GM23248 (cell line): ENCODE results near the gene ITGB1BP1. TPM values are rescaled to one million over a fixed set of nuclear protein-coding genes. Genes with fewer than 3 reads are reported as not detected.

Source experiments
- DNase-seq: peaks from one replicate; pipeline ENCODE4 v3.0.0-alpha.2; 2015
- H2AFZ ChIP-seq: fragments of 200-600 bp; sonication (generic); 2 replicates; pipeline ENCODE4 v1.6.1; 2016; ENCODE audit warnings: antibody characterized with exemption
- H3F3A ChIP-seq: fragments of 200-600 bp; sonication (generic); 2 replicates; pipeline ENCODE4 v1.6.1; 2016; ENCODE audit warnings: mild to moderate bottlenecking, antibody characterized with exemption, mixed run types; ENCODE audit not compliant: insufficient read depth
- H3K27ac ChIP-seq: fragments of 200-600 bp; sonication (generic); 2 replicates; pipeline ENCODE4 v1.5.1; 2016; ENCODE audit warnings: mild to moderate bottlenecking
- H3K27me3 ChIP-seq: fragments of 200-600 bp; sonication (generic); replicated peaks from 2 replicates; pipeline ENCODE4 v1.6.1; 2016; ENCODE audit warnings: mild to moderate bottlenecking; ENCODE audit not compliant: insufficient read depth
- H3K36me3 ChIP-seq: fragments of 200-600 bp; sonication (generic); 2 replicates; pipeline ENCODE4 v1.6.1; 2016; ENCODE audit warnings: low read depth, mild to moderate bottlenecking
- H3K4me1 ChIP-seq: fragments of 200-600 bp; sonication (generic); 2 replicates; pipeline ENCODE4 v1.6.1; 2016; ENCODE audit warnings: mild to moderate bottlenecking; ENCODE audit not compliant: insufficient read depth
- H3K4me2 ChIP-seq: fragments of 200-600 bp; sonication (generic); one replicate; pipeline ENCODE4 v1.6.1; 2016; ENCODE audit warnings: mild to moderate bottlenecking; ENCODE audit not compliant: unreplicated experiment
- H3K4me3 ChIP-seq: fragments of 200-600 bp; sonication (generic); 2 replicates; pipeline ENCODE4 v1.5.1; 2016; ENCODE audit warnings: mild to moderate bottlenecking
- H3K79me2 ChIP-seq: fragments of 200-600 bp; sonication (generic); 2 replicates; pipeline ENCODE4 v1.6.1; 2016; ENCODE audit warnings: mild to moderate bottlenecking; ENCODE audit not compliant: insufficient read depth
- H3K9ac ChIP-seq: fragments of 200-600 bp; sonication (generic); 2 replicates; pipeline ENCODE4 v1.6.1; 2016; ENCODE audit warnings: mild to moderate bottlenecking
- H3K9me2 ChIP-seq: fragments of 200-600 bp; sonication (generic); 2 replicates; pipeline ENCODE4 v1.6.1; 2016; ENCODE audit warnings: mixed run types, mild to moderate bottlenecking, moderate library complexity; ENCODE audit not compliant: insufficient read depth
- H3K9me3 ChIP-seq: fragments of 200-600 bp; sonication (generic); one replicate; pipeline ENCODE4 v1.6.1; 2017; ENCODE audit warnings: low read depth
- H4K20me1 ChIP-seq: fragments of 200-600 bp; sonication (generic); 2 replicates; pipeline ENCODE4 v1.6.0; 2016; ENCODE audit not compliant: insufficient read depth
- EZH2 ChIP-seq: fragments of 200-600 bp; sonication (generic); IDR thresholded peaks from 2 replicates; pipeline ENCODE4 v1.6.1; 2018; ENCODE audit warnings: antibody characterized with exemption, mild to moderate bottlenecking; ENCODE audit not compliant: insufficient read depth, poor library complexity, severe bottlenecking
- EZH2phosphoT487 ChIP-seq: fragments of 200-600 bp; sonication (generic); IDR thresholded peaks from 2 replicates; pipeline ENCODE4 v1.6.1; 2018; ENCODE audit warnings: antibody characterized with exemption, moderate library complexity, mild to moderate bottlenecking, low read depth; ENCODE audit not compliant: insufficient read depth
- WGBS, 2 experiments: methylation state at CpG; one replicate each; pipeline ENCODE4 v1.1.6; 2015 to 2017; ENCODE audit warnings: low lambda C conversion rate in 2 of 2, low coverage in 1 of 2; ENCODE audit errors: missing lambda C conversion rate in 2 of 2; 5-methylcytosine and 5-hydroxymethylcytosine counted together
- in situ Hi-C: fragments of 300-500 bp; cut with MboI; formaldehyde crosslinking; loops from 2 replicates; pipeline ENCODE4 v1.15.0; 2020
- polyA plus RNA-seq: library from polyadenylated mRNA; unstranded; fragments of >200 nt; fragmentation: Nextera tagmentation; extraction: Ambion mirVana; gene quantifications from 2 replicates; pipeline ENCODE4 v1.2.1, GENCODE V29; 2016
- total RNA-seq: library from RNA; depleted of rRNA; stranded (reverse); fragments of >200 nt; shearing (Covaris generic); gene quantifications from 2 replicates; pipeline ENCODE4 v1.2.3, GENCODE V29; 2014; rRNA removed

ITGB1BP1 gene
- total and polyA plus RNA-seq, 2 experiments from 2014 or later = 39.0 to 289 TPM

DNA sequence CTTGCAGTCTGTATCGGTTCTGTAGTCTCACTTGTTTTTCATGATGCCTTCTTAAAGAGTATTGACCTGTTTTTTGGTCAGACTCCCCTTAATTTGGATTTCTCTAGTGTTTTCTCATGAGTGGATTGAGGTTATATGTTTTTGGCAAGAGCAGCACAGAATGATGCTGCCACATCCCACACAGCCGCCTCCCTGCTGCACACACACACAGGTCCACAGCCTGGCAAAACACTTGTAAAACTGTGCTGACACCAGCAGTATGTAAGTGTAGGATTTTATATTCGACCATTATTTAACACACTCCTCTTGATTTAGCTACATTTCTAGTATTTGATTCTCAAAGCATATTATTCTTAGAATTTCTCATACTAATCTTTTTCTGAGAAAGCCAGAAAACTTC, 68.1 kb downstream of the ITGB1BP1 start:
- H3K9me2 ChIP-seq = no peaks in the 10 kb centered on the region
- peaks cover 50% of the 10 kb centered on the region for H3F3A ChIP-seq
- no peaks in the 10 kb centered on the region for H3K9me3 ChIP-seq
- TF ChIP-seq EZH2 (no peak), EZH2phosphoT487 (no peak)
- H3K4me3 ChIP-seq = no peak overlapping the region
- no peak for DNase-seq
- no peak overlapping the region for H2AFZ ChIP-seq
- H3K9ac ChIP-seq = peak overlapping the region; percentile 31
- H3K4me2 ChIP-seq = peak overlapping the region; percentile 47
- H3K27me3 ChIP-seq = no peaks in the 10 kb centered on the region
- H3K79me2 ChIP-seq = peaks cover 16% of the 10 kb centered on the region; the same call in 1 of the 2 replicates
- WGBS, 2 experiments = 71 to 76% methylated on average over 3 of the region's 3 CpGs
- peaks cover 77% of the 10 kb centered on the region for H3K36me3 ChIP-seq
- peaks cover 24% of the 10 kb centered on the region for H3K4me1 ChIP-seq
- in situ Hi-C loops = no loop called here
- no peaks in the 10 kb centered on the region for H4K20me1 ChIP-seq
- peak overlapping the region; percentile 9; the same call in 1 of the 2 replicates for H3K27ac ChIP-seq

DNA sequence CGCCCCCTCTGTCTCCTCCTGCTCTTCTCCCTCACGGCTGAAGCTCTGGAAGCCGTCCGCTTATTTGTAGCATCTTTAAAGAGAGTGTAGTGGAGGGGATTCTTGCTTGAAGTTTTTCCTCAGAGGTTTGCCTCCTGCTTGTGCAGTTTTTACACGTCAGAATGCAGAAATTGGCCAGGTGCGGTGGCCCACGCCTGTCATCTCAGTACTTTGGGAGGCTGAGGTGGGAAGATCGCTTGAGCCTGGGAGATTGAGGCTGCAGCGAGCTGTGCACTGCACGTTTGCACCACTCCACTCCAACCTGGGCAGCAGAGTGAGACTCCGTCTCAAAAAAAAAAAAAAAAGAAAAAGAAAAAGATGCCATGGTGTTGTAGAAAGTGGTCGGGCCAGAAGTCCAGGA, 69.0 kb downstream of the ITGB1BP1 start:
- WGBS, 2 experiments = 88 to 94% methylated on average over 12 of the region's 12 CpGs

More for the DNA sequence above, 69.0 kb downstream of the ITGB1BP1 start:
- no peak for TF ChIP-seq EZH2phosphoT487
- Histone ChIP-seq H3K9ac (no peak overlapping the region), H3K27me3 (no peaks in the 10 kb centered on the region), H3K36me3 (peaks cover 76% of the 10 kb centered on the region), H3K4me3 (no peak overlapping the region), H3K4me2 (no peak overlapping the region), H3K9me3 (no peaks in the 10 kb centered on the region), H3K9me2 (no peaks in the 10 kb centered on the region), H3K79me2 (peaks cover 19% of the 10 kb centered on the region), H2AFZ (no peak overlapping the region), H3K4me1 (peaks cover 18% of the 10 kb centered on the region), H4K20me1 (no peaks in the 10 kb centered on the region), H3K27ac (no peak overlapping the region), H3F3A (peaks cover 49% of the 10 kb centered on the region)
- no peak for DNase-seq
- in situ Hi-C loops = no loop called here

Other genes with a start within 250 kb of the ITGB1BP1 start
- 49.6 and 54.1 TPM in 2 replicates for gene ASAP2, start 216.7 kb downstream of the ITGB1BP1 start, total RNA-seq
- 8.8 and 10.9 TPM in 2 replicates for gene ASAP2, start 216.7 kb downstream of the ITGB1BP1 start, polyA plus RNA-seq
- gene CPSF3, start 126 bp upstream of the ITGB1BP1 start, total RNA-seq = 34.0 and 39.6 TPM in 2 replicates
- 37.7 and 40.3 TPM in 2 replicates for gene CPSF3, start 126 bp upstream of the ITGB1BP1 start, polyA plus RNA-seq
- 62.9 and 81.5 TPM in 2 replicates for gene IAH1, start 51.0 kb upstream of the ITGB1BP1 start, total RNA-seq
- gene IAH1, start 51.0 kb upstream of the ITGB1BP1 start, polyA plus RNA-seq = 133 and 135 TPM in 2 replicates
- 25.4 and 31.8 TPM in 2 replicates for gene ADAM17, start 132.3 kb upstream of the ITGB1BP1 start, total RNA-seq
- gene ADAM17, start 132.3 kb upstream of the ITGB1BP1 start, polyA plus RNA-seq = 19.8 and 20.9 TPM in 2 replicates
- 397 and 400 TPM in 2 replicates for gene YWHAQ, start 207.5 kb upstream of the ITGB1BP1 start, total RNA-seq
- gene YWHAQ, start 207.5 kb upstream of the ITGB1BP1 start, polyA plus RNA-seq = 694 and 728 TPM in 2 replicates